Spleen (tissue), 11 donors: ENCODE data around the gene VEGFA. TPM values are rescaled to one million over a fixed set of nuclear protein-coding genes. Genes with fewer than 3 reads are reported as not detected.

Experiments
- DNase-seq: peaks from one replicate; pipeline ENCODE4 v3.0.0-alpha.2; 2020
- H3K27ac ChIP-seq, 8 donors: fragments of 200-600 bp; sonication (generic) in 7 of 8; 1 replicate in 4 of 8; 2 replicates in 4 of 8; pipeline versions ENCODE4 v1.5.0 to v1.8.0; 2016 to 2021; ENCODE audit warnings: inconsistent platforms in 4 of 8, mild to moderate bottlenecking in 4 of 8, moderate library complexity in 1 of 8
- H3K27me3 ChIP-seq, 7 donors: fragments of 200-600 bp; sonication (generic) in 6 of 7; replicated peaks in 1 of 7; 1 replicate in 4 of 7; 2 replicates in 3 of 7; pipeline versions ENCODE4 v1.5.0 to v1.8.0; 2016 to 2021; ENCODE audit warnings: inconsistent platforms in 3 of 7, mild to moderate bottlenecking in 1 of 7
- H3K36me3 ChIP-seq, 6 donors: fragments of 200-600 bp; sonication (generic) in 5 of 6; 1 replicate in 4 of 6; 2 replicates in 2 of 6; pipeline versions ENCODE4 v1.5.0 to v1.8.0; 2016 to 2021; ENCODE audit warnings: inconsistent platforms in 2 of 6
- H3K4me1 ChIP-seq, 6 donors: fragments of 200-600 bp; sonication (generic) in 5 of 6; 1 replicate in 3 of 6; 2 replicates in 3 of 6; pipeline versions ENCODE4 v1.5.0 to v1.8.0; 2016 to 2021; ENCODE audit warnings: inconsistent platforms in 3 of 6
- H3K4me3 ChIP-seq, 8 donors: fragments of 200-600 bp; sonication (generic) in 7 of 8; 1 replicate in 4 of 8; 2 replicates in 4 of 8; pipeline versions ENCODE4 v1.5.0 to v1.8.0; 2016 to 2021; ENCODE audit warnings: inconsistent platforms in 4 of 8, mild to moderate bottlenecking in 4 of 8, moderate library complexity in 2 of 8
- H3K9me3 ChIP-seq, 8 donors: fragments of 200-600 bp; sonication (generic) in 7 of 8; 1 replicate in 4 of 8; 2 replicates in 4 of 8; pipeline versions ENCODE4 v1.5.0 to v1.8.0; 2016 to 2021; ENCODE audit warnings: inconsistent platforms in 4 of 8
- CTCF ChIP-seq, 11 experiments: fragments of 200-600 bp in 7 of 11; fragments of 450-650 bp in 4 of 11; sonication (generic) in 4 of 11; IDR thresholded peaks in 8 of 11; conservative IDR thresholded peaks in 3 of 11; 1 replicate in 7 of 11; 2 replicates in 4 of 11; pipeline versions ENCODE4 v1.4.0 to v1.8.0; 2016 to 2021; ENCODE audit warnings: antibody characterized with exemption in 11 of 11, inconsistent platforms in 4 of 11, mild to moderate bottlenecking in 1 of 11
- POLR2A ChIP-seq, 3 donors: fragments of 450-650 bp; IDR thresholded peaks; one replicate each; pipeline ENCODE4 v1.5.1; 2017; ENCODE audit warnings: antibody characterized with exemption in 3 of 3, mild to moderate bottlenecking in 1 of 3
- POLR2AphosphoS5 ChIP-seq, 3 donors: sonication (generic); formaldehyde crosslinking; IDR thresholded peaks; one replicate each; pipeline ENCODE4 v1.5.1; 2017; ENCODE audit warnings: antibody characterized with exemption in 3 of 3
- WGBS, 5 donors: extraction: QIAGEN DNeasy Blood & Tissue Kit in 3 of 5; methylation state at CpG; one replicate each; pipeline versions ENCODE4 v1.1.5 to v1.1.7; 2013 to 2018; 5-methylcytosine and 5-hydroxymethylcytosine counted together
- intact Hi-C: fragments of 100-400 bp; cut with DNase I; formaldehyde crosslinking; loops from one replicate; pipeline ENCODE4 v1.15.0; 2023; ENCODE audit warnings: low total_unique reads
- polyA plus RNA-seq, 3 donors: library from polyadenylated mRNA; stranded (reverse); fragments of 200-250 nt; gene quantifications; one replicate each; pipeline ENCODE4 v1.2.1, GENCODE V29; 2013
- total RNA-seq, 7 donors: library from RNA; depleted of rRNA in 3 of 7; stranded (reverse); fragments of >200 nt in 3 of 7; fragmentation: NEBNext Ultra II Directional in 4 of 7; extraction: Animal tissue kit (Norgen Biotek cat#: 25700) in 4 of 7; gene quantifications; one replicate each; pipeline versions ENCODE4 v1.1.0 to v1.2.1, GENCODE V29; 2016 to 2021
- donor health status: healthy with polysubstance abuse.
- donor health status: DM: no; HTN: no; CAD: no; lungs with moderate emphysema.
- donor health status: DM: no; HTN: no; CAD: no.
- donor health status: Bipolar disorder and iron deficiency.
- donor health status: healthy.
- donor health status: DM: no; HTN: no; CAD: no.
- donor health status: DM: yes; HTN: yes; CAD: no.

VEGFA gene
- total and polyA plus RNA-seq, 10 donors = 31.0 to 486 (median 153) TPM

- H3K4me1 ChIP-seq = peaks cover 0 to 10% (median 3%) of the 10 kb centered on the region in 6 donors
- intact Hi-C loops = no loop called here
- DNase-seq = peak; percentile 30
- TF ChIP-seq POLR2AphosphoS5 (IDR thresholded peaks at IDR 0.05) (no peak), POLR2A (IDR thresholded peaks at IDR 0.05) (no peak), CTCF (IDR thresholded peaks at IDR 0.05 in 8 of 11, conservative IDR thresholded peaks at IDR 0.05 in 3 of 11) (no peak)
- peaks cover 0 to 5% (median 0%) of the 10 kb centered on the region in 7 donors for H3K27me3 ChIP-seq
- H3K36me3 ChIP-seq = no peaks in the 10 kb centered on the region
- 78 to 87% (median 86%) methylated on average over 16 of the region's 16 CpGs for WGBS, 5 donors
- H3K27ac ChIP-seq = peak overlapping the region in 7 of 8 donors; percentile 13 to 70 (median 61)
- no peaks in the 10 kb centered on the region for H3K9me3 ChIP-seq
- no peak overlapping the region for H3K4me3 ChIP-seq
Measured at GRCh38 chr6:43744931-43745727, 24.9 kb upstream of the VEGFA start.

GRCh38 chr6:43746071-43746470 lies 23.9 kb upstream of the VEGFA start:
- H3K36me3 ChIP-seq = no peaks in the 10 kb centered on the region
- H3K4me1 ChIP-seq = peaks cover 0 to 4% (median 0%) of the 10 kb centered on the region in 6 donors
- intact Hi-C loops = no loop called here
- TF ChIP-seq POLR2A (IDR thresholded peaks at IDR 0.05) (no peak), POLR2AphosphoS5 (IDR thresholded peaks at IDR 0.05) (no peak), CTCF (IDR thresholded peaks at IDR 0.05 in 8 of 11, conservative IDR thresholded peaks at IDR 0.05 in 3 of 11) (no peak)
- peaks cover 0 to 5% (median 0%) of the 10 kb centered on the region in 7 donors for H3K27me3 ChIP-seq
- no peak overlapping the region for H3K4me3 ChIP-seq
- no peaks in the 10 kb centered on the region for H3K9me3 ChIP-seq
- no peak for DNase-seq
- 66 to 86% (median 77%) methylated on average over 2 of the region's 2 CpGs for WGBS, 5 donors
- H3K27ac ChIP-seq = peak overlapping the region in 7 of 8 donors; percentile 5 to 70 (median 61)

- TF ChIP-seq POLR2AphosphoS5 (IDR thresholded peaks at IDR 0.05) = peak; percentile 31 to 82 (median 79)
- no peak for TF ChIP-seq CTCF (IDR thresholded peaks at IDR 0.05 in 8 of 11, conservative IDR thresholded peaks at IDR 0.05 in 3 of 11)
- peaks cover 0 to 4% (median 0%) of the 10 kb centered on the region in 6 donors for H3K4me1 ChIP-seq
- H3K9me3 ChIP-seq = no peaks in the 10 kb centered on the region
- peak overlapping the region in 7 of 8 donors; percentile 5 to 70 (median 61) for H3K27ac ChIP-seq
- peak; percentile 69 for DNase-seq
- intact Hi-C loops = no loop called here
- WGBS, 5 donors = 46 to 72% (median 68%) methylated on average over 13 of the region's 13 CpGs
- H3K27me3 ChIP-seq = peaks cover 0 to 5% (median 0%) of the 10 kb centered on the region in 7 donors
- H3K4me3 ChIP-seq = no peak overlapping the region
- no peaks in the 10 kb centered on the region for H3K36me3 ChIP-seq
Measured at GRCh38 chr6:43746613-43747102, 23.4 kb upstream of the VEGFA start.

GRCh38 chr6:43747784-43748183 lies 22.2 kb upstream of the VEGFA start:
- no peak overlapping the region for H3K4me3 ChIP-seq
- no peaks in the 10 kb centered on the region for H3K36me3 ChIP-seq
- H3K9me3 ChIP-seq = no peaks in the 10 kb centered on the region
- 71 to 84% (median 81%) methylated on average over 4 of the region's 4 CpGs for WGBS, 5 donors
- intact Hi-C loops = no loop called here
- no peak for DNase-seq
- H3K27me3 ChIP-seq = peaks cover 0 to 5% (median 0%) of the 10 kb centered on the region in 7 donors
- H3K4me1 ChIP-seq = peaks cover 0 to 4% (median 0%) of the 10 kb centered on the region in 6 donors
- peak overlapping the region in 6 of 8 donors; percentile 11 to 70 (median 56) for H3K27ac ChIP-seq
- TF ChIP-seq POLR2AphosphoS5 (IDR thresholded peaks at IDR 0.05) (peak in 1 of 3 donors; percentile 38), CTCF (IDR thresholded peaks at IDR 0.05 in 8 of 11, conservative IDR thresholded peaks at IDR 0.05 in 3 of 11) (no peak), POLR2A (IDR thresholded peaks at IDR 0.05) (no peak)
